Measurements from ENCODE around the gene HECW1. TPM values are rescaled to one million over a fixed set of nuclear protein-coding genes. Genes with fewer than 3 reads are reported as not detected.

HECW1 gene
- total and polyA plus RNA-seq, 12 donors, result 0.07 to 0.23 TPM; not detected in 10

- intact Hi-C loops (cut with DNase I), result no loop called here
- H3K27me3 ChIP-seq, result peaks cover 0 to 35% (median 10%) of the 10 kb centered on the region in 7 donors
- no peaks in the 10 kb centered on the region for H3K4me1 ChIP-seq
- TF ChIP-seq CTCF (IDR thresholded peaks at IDR 0.05), result no peak
- ATAC-seq (no peak), DNase-seq (no peak)
- H3K9me3 ChIP-seq, result peaks cover 0 to 4% (median 0%) of the 10 kb centered on the region in 11 donors
- 93% methylated on average over 14 of the region's 14 CpGs for WGBS, 2 donors
- no peaks in the 10 kb centered on the region for H3K36me3 ChIP-seq
- no peak overlapping the region for H3K27ac ChIP-seq
- no peak overlapping the region for H3K4me3 ChIP-seq
Measured at GRCh38 chr7:43076606-43077005, 35.8 kb upstream of the HECW1 start.

- 76 to 77% methylated on average over 9 of the region's 9 CpGs for WGBS, 2 donors
- peaks cover 0 to 35% (median 11%) of the 10 kb centered on the region in 7 donors for H3K27me3 ChIP-seq
- peaks cover 0 to 4% (median 0%) of the 10 kb centered on the region in 11 donors for H3K9me3 ChIP-seq
- intact Hi-C loops (cut with DNase I), result no loop called here
- no peak overlapping the region for H3K4me3 ChIP-seq
- H3K27ac ChIP-seq, result no peak overlapping the region
- ATAC-seq, result no peak
- no peaks in the 10 kb centered on the region for H3K4me1 ChIP-seq
- DNase-seq, result no peak
- TF ChIP-seq CTCF (IDR thresholded peaks at IDR 0.05), result no peak
- no peaks in the 10 kb centered on the region for H3K36me3 ChIP-seq
Measured at GRCh38 chr7:43077285-43077684, 35.2 kb upstream of the HECW1 start.

- no peak overlapping the region for H3K27ac ChIP-seq
- H3K4me1 ChIP-seq, result no peaks in the 10 kb centered on the region
- peaks cover 0 to 34% (median 11%) of the 10 kb centered on the region in 7 donors for H3K27me3 ChIP-seq
- H3K36me3 ChIP-seq, result no peaks in the 10 kb centered on the region
- DNase-seq (no peak), ATAC-seq (no peak)
- peaks cover 0 to 4% (median 0%) of the 10 kb centered on the region in 11 donors for H3K9me3 ChIP-seq
- H3K4me3 ChIP-seq, result no peak overlapping the region
- intact Hi-C loops (cut with DNase I), result no loop called here
- 50 to 52% methylated on average over 7 of the region's 7 CpGs for WGBS, 2 donors
- TF ChIP-seq CTCF (IDR thresholded peaks at IDR 0.05), result no peak
Measured at GRCh38 chr7:43077732-43078391, 34.6 kb upstream of the HECW1 start.

GRCh38 chr7:43078794-43079193 lies 33.7 kb upstream of the HECW1 start:
- Histone ChIP-seq H3K27ac (no peak overlapping the region), H3K27me3 (peaks cover 0 to 31% (median 10%) of the 10 kb centered on the region in 7 donors), H3K4me3 (no peak overlapping the region), H3K4me1 (no peaks in the 10 kb centered on the region), H3K9me3 (peaks cover 0 to 2% (median 0%) of the 10 kb centered on the region in 11 donors), H3K36me3 (no peaks in the 10 kb centered on the region)
- intact Hi-C loops (cut with DNase I), result no loop called here
- WGBS, 2 donors, result 68 to 74% methylated on average over 6 of the region's 6 CpGs
- no peak for ATAC-seq
- no peak for TF ChIP-seq CTCF (IDR thresholded peaks at IDR 0.05)
- DNase-seq, result no peak
